ENCODE measurements around the gene UBE2I. TPM values are rescaled to one million over a fixed set of nuclear protein-coding genes. Genes with fewer than 3 reads are reported as not detected.

The UBE2I gene
- total RNA-seq, 2 donors from 2014 or later: 68.2 to 76.1 TPM

- H3K4me3 ChIP-seq: no peak overlapping the region
- no peak overlapping the region for H3K27ac ChIP-seq
- H3K36me3 ChIP-seq: no peaks in the 10 kb centered on the region
- DNase-seq (ENCODE audit: low spot score) (no peak), ATAC-seq (ENCODE audit: insufficient number of reproducible peaks, low FRiP score, low read depth) (no peak)
- TF ChIP-seq CTCF (IDR thresholded peaks at IDR 0.05): no peak
- H3K27me3 ChIP-seq (replicated peaks; ENCODE audit: insufficient read depth): no peaks in the 10 kb centered on the region
- H3K4me1 ChIP-seq (ENCODE audit: control insufficient read depth in 1 of 2, low read depth in 2 of 2): peaks cover 0 to 17% of the 10 kb centered on the region in 2 donors
- no peaks in the 10 kb centered on the region for H3K9me3 ChIP-seq
These were observed 31.5 kb downstream of the UBE2I start for GRCh38 chr16:1340730-1341494.

- Histone ChIP-seq H3K27ac (no peak overlapping the region), H3K27me3 (replicated peaks; ENCODE audit: insufficient read depth) (no peaks in the 10 kb centered on the region), H3K36me3 (no peaks in the 10 kb centered on the region), H3K4me3 (no peak overlapping the region), H3K4me1 (ENCODE audit: control insufficient read depth in 1 of 2, low read depth in 2 of 2) (peaks cover 0 to 17% of the 10 kb centered on the region in 2 donors), H3K9me3 (no peaks in the 10 kb centered on the region)
- no peak for ATAC-seq (ENCODE audit: insufficient number of reproducible peaks, low FRiP score, low read depth)
- TF ChIP-seq CTCF (IDR thresholded peaks at IDR 0.05): no peak
- no peak for DNase-seq (ENCODE audit: low spot score)
These were observed 32.3 kb downstream of the UBE2I start for GRCh38 chr16:1341495-1342420.

GRCh38 chr16:1342526-1343427, 33.3 kb downstream of the UBE2I start:
- no peaks in the 10 kb centered on the region for H3K9me3 ChIP-seq
- DNase-seq (ENCODE audit: low spot score) (peak; percentile 84), ATAC-seq (ENCODE audit: insufficient number of reproducible peaks, low FRiP score, low read depth) (peak; percentile 57)
- peaks cover 4% of the 10 kb centered on the region for H3K36me3 ChIP-seq
- TF ChIP-seq CTCF (IDR thresholded peaks at IDR 0.05): no peak
- H3K4me1 ChIP-seq (ENCODE audit: control insufficient read depth in 1 of 2, low read depth in 2 of 2): peaks cover 0 to 17% of the 10 kb centered on the region in 2 donors
- H3K27ac ChIP-seq: no peak overlapping the region
- H3K4me3 ChIP-seq: peak overlapping the region; percentile 50
- H3K27me3 ChIP-seq (replicated peaks; ENCODE audit: insufficient read depth): no peaks in the 10 kb centered on the region

GRCh38 chr16:1343428-1344242, 34.2 kb downstream of the UBE2I start:
- DNase-seq (ENCODE audit: low spot score) (no peak), ATAC-seq (ENCODE audit: insufficient number of reproducible peaks, low FRiP score, low read depth) (peak; percentile 18)
- no peak overlapping the region for H3K27ac ChIP-seq

More at GRCh38 chr16:1343428-1344242, 34.2 kb downstream of the UBE2I start:
- no peak for TF ChIP-seq CTCF (IDR thresholded peaks at IDR 0.05)
- Histone ChIP-seq H3K27me3 (replicated peaks; ENCODE audit: insufficient read depth) (no peaks in the 10 kb centered on the region), H3K36me3 (peaks cover 9% of the 10 kb centered on the region), H3K4me3 (peak overlapping the region; percentile 48), H3K9me3 (no peaks in the 10 kb centered on the region), H3K4me1 (ENCODE audit: control insufficient read depth in 1 of 2, low read depth in 2 of 2) (peaks cover 0 to 17% of the 10 kb centered on the region in 2 donors)

Data from thoracic aorta (tissue), 2 donors.